NCI-H345 treated with DMSO at 0.1 percent for 48 hours (cell line): ENCODE measurements around the gene NDE1.

Experiments used
- DNase-seq: peaks from one replicate; lab custom pipeline; 2025; ENCODE audit not compliant: unreplicated experiment; lab: John Stamatoyannopoulos, UW

The NDE1 gene

GRCh38 chr16:15735610-15736009 is 85.6 kb downstream of the NDE1 start:
- no peak for DNase-seq

GRCh38 chr16:15736529-15736928 is 86.5 kb downstream of the NDE1 start:
- no peak for DNase-seq

- no peak for DNase-seq
Observed at GRCh38 chr16:15737140-15737644, 87.1 kb downstream of the NDE1 start.

GRCh38 chr16:15739464-15739863 is 89.4 kb downstream of the NDE1 start:
- DNase-seq, result no peak

- DNase-seq, result no peak
Observed at GRCh38 chr16:15739950-15740349, 89.9 kb downstream of the NDE1 start.

GRCh38 chr16:15741207-15741871 is 91.3 kb downstream of the NDE1 start:
- DNase-seq, result no peak

GRCh38 chr16:15742716-15743115 is 92.7 kb downstream of the NDE1 start:
- DNase-seq, result no peak

GRCh38 chr16:15743657-15744056 is 93.6 kb downstream of the NDE1 start:
- no peak for DNase-seq

- no peak for DNase-seq
Observed at GRCh38 chr16:15746332-15746731, 96.3 kb downstream of the NDE1 start.

GRCh38 chr16:15747937-15748336 is 97.9 kb downstream of the NDE1 start:
- no peak for DNase-seq

- DNase-seq, result no peak
Observed at GRCh38 chr16:15748654-15749053, 98.6 kb downstream of the NDE1 start.

GRCh38 chr16:15749371-15749770 is 99.3 kb downstream of the NDE1 start:
- DNase-seq, result no peak

GRCh38 chr16:15749985-15750384 is 99.9 kb downstream of the NDE1 start:
- DNase-seq, result no peak

- no peak for DNase-seq
Observed at GRCh38 chr16:15751940-15752339, 101.9 kb downstream of the NDE1 start.

GRCh38 chr16:15752717-15753488 is 102.9 kb downstream of the NDE1 start:
- DNase-seq, result no peak

GRCh38 chr16:15754821-15755534 is 104.9 kb downstream of the NDE1 start:
- no peak for DNase-seq

- no peak for DNase-seq
Observed at GRCh38 chr16:15757077-15757386, 107.0 kb downstream of the NDE1 start.

- no peak for DNase-seq
Observed at GRCh38 chr16:15757630-15758251, 107.7 kb downstream of the NDE1 start.

GRCh38 chr16:15759070-15759469 is 109.0 kb downstream of the NDE1 start:
- DNase-seq, result no peak

- no peak for DNase-seq
Observed at GRCh38 chr16:15760129-15760528, 110.1 kb downstream of the NDE1 start.

GRCh38 chr16:15764112-15764511 is 114.1 kb downstream of the NDE1 start:
- no peak for DNase-seq

- DNase-seq, result no peak
Observed at GRCh38 chr16:15765116-15765515, 115.1 kb downstream of the NDE1 start.
